Activated B cell treated with CpG ODN at 0.5 μM for 24 hours (primary cell): Measurements from ENCODE around the gene TUBGCP3. TPM values are rescaled to one million over a fixed set of nuclear protein-coding genes. Genes with fewer than 3 reads are reported as not detected.

Experiments used
- ATAC-seq: fragments of 200-7000 bp; cut with Tn5 transposase; one replicate; pipeline ENCODE4 v1.10.0; 2021; ENCODE audit warnings: low read depth, mild to moderate bottlenecking, moderate library complexity
- CTCF ChIA-PET: fragments of 350-600 bp; sonication (Branson Sonifier 250); formaldehyde crosslinking; loops from one replicate; lab custom pipeline; 2021; ENCODE audit warnings: antibody characterized with exemption; lab: Charles Lee
- POLR2A ChIA-PET: fragments of 350-600 bp; sonication (Branson Sonifier 250); formaldehyde crosslinking; loops from one replicate; lab custom pipeline; 2021; ENCODE audit warnings: antibody characterized with exemption; lab: Charles Lee
- DNase-seq: peaks from one replicate; pipeline ENCODE4 v3.0.0; 2022
- H3K27ac Mint-ChIP-seq: one replicate; pipeline ENCODE4 v1.8.0; 2020; ENCODE audit warnings: mixed read lengths
- H3K27me3 Mint-ChIP-seq: one replicate; pipeline ENCODE4 v1.8.0; 2021; ENCODE audit warnings: mixed read lengths
- H3K36me3 Mint-ChIP-seq: one replicate; pipeline ENCODE4 v1.8.0; 2021; ENCODE audit warnings: low read depth, mixed read lengths
- H3K4me1 Mint-ChIP-seq: one replicate; pipeline ENCODE4 v1.8.0; 2021; ENCODE audit warnings: mixed read lengths
- H3K4me3 Mint-ChIP-seq: one replicate; pipeline ENCODE4 v1.8.0; 2020; ENCODE audit warnings: mild to moderate bottlenecking, mixed read lengths
- H3K9me3 Mint-ChIP-seq: one replicate; pipeline ENCODE4 v1.8.0; 2020; ENCODE audit warnings: mixed read lengths
- CTCF ChIP-seq: fragments of 200-600 bp; IDR thresholded peaks from one replicate; pipeline ENCODE4 v1.8.0; 2022; ENCODE audit warnings: antibody characterized with exemption, mild to moderate bottlenecking
- intact Hi-C: fragments of 100-400 bp; cut with micrococcal nuclease; formaldehyde crosslinking; loops from one replicate; pipeline ENCODE4 v1.15.1; 2024
- total RNA-seq: library from RNA; stranded (reverse); gene quantifications from 2 replicates; pipeline ENCODE4 v1.2.3, GENCODE V29; 2022

The TUBGCP3 gene
- total RNA-seq, 1 donor from 2014 or later: 57.4 TPM

- ChIA-PET CTCF (interaction anchor here (1.2 kb wide), 1 partner anchor 14 kb away, joined by 3 read pairs; no protein-coding TSS in a partner anchor), POLR2A (interaction anchor here (1.4 to 2.2 kb wide), 3 partner anchors 14 to 101 kb away, joined by 3 to 5 read pairs (median 4); no protein-coding TSS in a partner anchor)
- Mint-ChIP-seq H3K4me1 (peaks cover 44% of the 10 kb centered on the region), H3K9me3 (no peaks in the 10 kb centered on the region), H3K4me3 (peak overlapping the region; percentile 94), H3K27ac (peak overlapping the region; percentile 84), H3K27me3 (peaks cover 4% of the 10 kb centered on the region), H3K36me3 (peaks cover 4% of the 10 kb centered on the region)
- no peak for TF ChIP-seq CTCF
- intact Hi-C loops: loop anchor here (1.0 to 10.0 kb wide), 4 partner anchors 19 to 1872 kb away; partner anchors contain the start of genes ING1 and LAMP1
- peak; percentile 59 for ATAC-seq
- DNase-seq: peak; percentile 58
These were observed 665 bp downstream of the TUBGCP3 start for GRCh38 chr13:112587212-112587763.

- DNase-seq (no peak), ATAC-seq (no peak)
- H3K36me3 Mint-ChIP-seq: peaks cover 4% of the 10 kb centered on the region
- ChIA-PET CTCF (no interaction called here), POLR2A (no interaction called here)
- peak overlapping the region; percentile 84 for H3K27ac Mint-ChIP-seq
- no peaks in the 10 kb centered on the region for H3K9me3 Mint-ChIP-seq
- peak overlapping the region; percentile 94 for H3K4me3 Mint-ChIP-seq
- H3K4me1 Mint-ChIP-seq: peaks cover 51% of the 10 kb centered on the region
- intact Hi-C loops: loop anchor here (10.0 kb wide), 2 partner anchors 708 to 1872 kb away; partner anchors contain the start of genes ING1 and LAMP1
- no peaks in the 10 kb centered on the region for H3K27me3 Mint-ChIP-seq
- TF ChIP-seq CTCF: no peak
These were observed 1.5 kb downstream of the TUBGCP3 start for GRCh38 chr13:112586334-112586960.

- ChIA-PET POLR2A (no interaction called here), CTCF (no interaction called here)
- peak; percentile 27 for DNase-seq
- Mint-ChIP-seq H3K27me3 (no peaks in the 10 kb centered on the region), H3K4me1 (peaks cover 59% of the 10 kb centered on the region), H3K9me3 (no peaks in the 10 kb centered on the region), H3K36me3 (peaks cover 9% of the 10 kb centered on the region), H3K27ac (peak overlapping the region; percentile 80), H3K4me3 (peak overlapping the region; percentile 59)
- ATAC-seq: peak; percentile 62
- intact Hi-C loops: loop anchor here (5.0 to 10.0 kb wide), 3 partner anchors 36 to 1869 kb away; partner anchors contain the start of genes ING1 and LAMP1
- no peak for TF ChIP-seq CTCF
These were observed 4.2 kb downstream of the TUBGCP3 start for GRCh38 chr13:112583592-112584277.

GRCh38 chr13:112582263-112582662, 5.7 kb downstream of the TUBGCP3 start:
- ATAC-seq: no peak
- POLR2A ChIA-PET: no interaction called here
- H3K4me1 Mint-ChIP-seq: peaks cover 52% of the 10 kb centered on the region

More at GRCh38 chr13:112582263-112582662, 5.7 kb downstream of the TUBGCP3 start:
- intact Hi-C loops: loop anchor here (5.0 to 10.0 kb wide), 3 partner anchors 35 to 1867 kb away; partner anchors contain the start of genes ING1 and LAMP1
- CTCF ChIA-PET: no interaction called here
- Mint-ChIP-seq H3K9me3 (no peaks in the 10 kb centered on the region), H3K36me3 (peaks cover 11% of the 10 kb centered on the region), H3K4me3 (no peak overlapping the region), H3K27ac (no peak overlapping the region), H3K27me3 (no peaks in the 10 kb centered on the region)
- no peak for TF ChIP-seq CTCF
- DNase-seq: no peak
